HepG2 (cell line): ENCODE results near the gene STK39. TPM values are rescaled to one million over a fixed set of nuclear protein-coding genes. Genes with fewer than 3 reads are reported as not detected.

Source experiments
- ATAC-seq: fragments of 200-7000 bp; cut with Tn5 transposase; 3 replicates; pipeline ENCODE4 v1.9.1; 2020; ENCODE audit warnings: mild to moderate bottlenecking, moderate library complexity
- BruUV-seq: library from RNA; stranded (reverse); fragments of 400-500 nt; replicated peaks from 2 replicates; lab custom pipeline; 2021; lab: Mats Ljungman, UMichigan
- CTCF ChIA-PET: fragments of 300-600 bp; formaldehyde crosslinking; extraction: SDS; loops from one replicate; lab custom pipeline; 2021; ENCODE audit warnings: low total read pairs, inconsistent platforms, low intra/inter-chr PET ratio; lab: Yijun Ruan, JAX
- POLR2A ChIA-PET: fragments of 350-600 bp; sonication (Branson Sonifier 250); formaldehyde crosslinking; loops from one replicate; lab custom pipeline; 2020; ENCODE audit warnings: antibody characterized with exemption, inconsistent platforms; lab: Yijun Ruan, JAX
- DNase-seq: peaks from one replicate; pipeline ENCODE4 v3.0.0-alpha.2; 2015; ENCODE audit warnings: low spot score
- FAIRE-seq: peaks from 3 replicates; lab custom pipeline; 2011; peaks lifted over from hg19 to GRCh38; lab: Jason Lieb, UNC
- H2AFZ ChIP-seq: one replicate; pipeline ENCODE4 v1.6.1; 2011; ENCODE audit warnings: low read length, inconsistent platforms
- H3K27ac ChIP-seq: fragments of 300-600 bp; 3 replicates; pipeline ENCODE4 v1.8.0; 2011; ENCODE audit warnings: mixed run types, mild to moderate bottlenecking, mixed read lengths, low read length, inconsistent platforms; ENCODE audit not compliant: insufficient read depth; ENCODE audit errors: extremely low read length
- H3K27me3 ChIP-seq, 2 experiments: fragments of 200-600 bp in 1 of 2; 2 replicates in 1 of 2; 3 replicates in 1 of 2; pipeline versions ENCODE4 v1.6.0 to v1.8.0; 2011; ENCODE audit warnings: low read length in 2 of 2, mild to moderate bottlenecking in 2 of 2, moderate library complexity in 2 of 2, inconsistent platforms in 1 of 2; ENCODE audit not compliant: insufficient read depth in 2 of 2, control insufficient read depth in 1 of 2
- H3K36me3 ChIP-seq, 2 experiments: fragments of 200-600 bp in 1 of 2; replicated peaks in 1 of 2; 2 replicates in 1 of 2; 3 replicates in 1 of 2; pipeline versions ENCODE4 v1.5.1 to v1.8.0; 2011; ENCODE audit warnings: low read length in 2 of 2, inconsistent platforms in 1 of 2; ENCODE audit not compliant: insufficient read depth in 2 of 2, control insufficient read depth in 1 of 2
- H3K4me1 ChIP-seq: 2 replicates; pipeline ENCODE4 v1.5.1; 2012; ENCODE audit warnings: low read length, inconsistent platforms; ENCODE audit not compliant: insufficient read depth
- H3K4me2 ChIP-seq: 2 replicates; pipeline ENCODE4 v1.6.0; 2011; ENCODE audit warnings: low read depth, low read length, inconsistent platforms
- H3K4me3 ChIP-seq, 3 experiments: fragments of 200-600 bp in 1 of 3; sonication (generic), shearing (Covaris generic) in 1 of 3; replicated peaks in 1 of 3; 2 replicates each; pipeline ENCODE4 v1.5.1; 2011 to 2016; ENCODE audit warnings: low read length in 3 of 3, inconsistent platforms in 2 of 3, low read depth in 2 of 3, mild to moderate bottlenecking in 2 of 3, control low read depth in 1 of 3, mixed read lengths in 1 of 3; ENCODE audit not compliant: insufficient read depth in 1 of 3
- H3K79me2 ChIP-seq: one replicate; pipeline ENCODE4 v1.6.1; 2011; ENCODE audit warnings: low read length, inconsistent platforms; ENCODE audit not compliant: insufficient read depth
- H3K9ac ChIP-seq: 2 replicates; pipeline ENCODE4 v1.6.0; 2011; ENCODE audit warnings: mild to moderate bottlenecking, low read depth, low read length, inconsistent platforms; ENCODE audit not compliant: insufficient read depth
- H3K9me3 ChIP-seq: 2 replicates; pipeline ENCODE4 v1.5.1; 2012; ENCODE audit warnings: mild to moderate bottlenecking, low read length
- H4K20me1 ChIP-seq: 2 replicates; pipeline ENCODE4 v1.6.0; 2011; ENCODE audit warnings: inconsistent platforms, mild to moderate bottlenecking, low read length, moderate library complexity; ENCODE audit not compliant: insufficient read depth
- AKNA ChIP-seq: sonication (generic); formaldehyde crosslinking; IDR thresholded peaks from 2 replicates; pipeline ENCODE4 v1.4.0; 2020; ENCODE audit warnings: missing genetic modification reagents, borderline replicate concordance
- IRF1 ChIP-seq: sonication (generic); formaldehyde crosslinking; IDR thresholded peaks from 2 replicates; pipeline ENCODE4 v1.4.0; 2020; ENCODE audit warnings: low read depth, mild to moderate bottlenecking, missing genetic modification reagents
- NFAT5 ChIP-seq: sonication (generic); formaldehyde crosslinking; IDR thresholded peaks from 2 replicates; pipeline ENCODE4 v1.4.0; 2020; ENCODE audit warnings: missing genetic modification reagents
- NRL ChIP-seq: sonication (generic); formaldehyde crosslinking; IDR thresholded peaks from 2 replicates; pipeline ENCODE4 v1.5.0; 2020; ENCODE audit warnings: missing genetic modification reagents, mild to moderate bottlenecking, moderate library complexity, borderline replicate concordance
- RFX5 ChIP-seq: IDR thresholded peaks from 2 replicates; pipeline ENCODE4 v1.6.1; 2011; ENCODE audit warnings: low read depth, low read length, improper control_type of control experiment
- SETDB1 ChIP-seq: sonication (generic); formaldehyde crosslinking; IDR thresholded peaks from 2 replicates; pipeline ENCODE4 v1.5.1; 2020; ENCODE audit warnings: missing genetic modification reagents, mild to moderate bottlenecking, borderline replicate concordance
- ZNF329 ChIP-seq: sonication (generic); formaldehyde crosslinking; IDR thresholded peaks from 2 replicates; pipeline ENCODE4 v1.9.0; 2021; ENCODE audit warnings: low read depth, mild to moderate bottlenecking, missing genetic modification reagents
- ZNF350 ChIP-seq: sonication (generic); formaldehyde crosslinking; IDR thresholded peaks from 2 replicates; pipeline ENCODE4 v1.4.0; 2020; ENCODE audit warnings: mild to moderate bottlenecking, low read depth, missing genetic modification reagents, borderline replicate concordance
- ZNF607 ChIP-seq: sonication (generic); formaldehyde crosslinking; IDR thresholded peaks from 2 replicates; pipeline ENCODE4 v1.5.1; 2020; ENCODE audit warnings: missing genetic modification reagents, mild to moderate bottlenecking, borderline replicate concordance
- ZNF670 ChIP-seq: sonication (generic); formaldehyde crosslinking; IDR thresholded peaks from 2 replicates; pipeline ENCODE4 v1.8.0; 2022; ENCODE audit warnings: mild to moderate bottlenecking, missing genetic modification reagents, borderline replicate concordance
- ZNF784 ChIP-seq: sonication (generic); formaldehyde crosslinking; IDR thresholded peaks from 2 replicates; pipeline ENCODE4 v1.5.1; 2020; ENCODE audit warnings: missing genetic modification reagents, mild to moderate bottlenecking, borderline replicate concordance
- WGBS: methylation state at CpG from one replicate; pipeline ENCODE4 v1.1.6; 2017; ENCODE audit warnings: low lambda C conversion rate; 5-methylcytosine and 5-hydroxymethylcytosine counted together
- in situ Hi-C: cut with HindIII; loops from 2 replicates; pipeline ENCODE4 v1.10.0; 2017; ENCODE audit warnings: low pct_unique_long_range_greater_than_20kb; ENCODE audit not compliant: extremely low pct_ligation_motif_present
- intact Hi-C: fragments of 100-400 bp; cut with micrococcal nuclease; formaldehyde crosslinking; loops from one replicate; pipeline ENCODE4 v1.10.0; 2022; ENCODE audit not compliant: unreplicated experiment
- polyA plus RNA-seq, 8 experiments: library from polyadenylated mRNA; depleted of rRNA in 3 of 8; stranded (reverse) in 7 of 8; unstranded in 1 of 8; fragments of >200 nt; fragmentation: Illumina TruSeq in 4 of 8; extraction: Trizol in 4 of 8; gene quantifications; 2 replicates each; pipeline versions ENCODE4 v1.2.1 to v1.2.3, GENCODE V29; 2011 to 2016; ENCODE audit warnings: low read depth in 4 of 8, missing spikeins in 1 of 8, mixed read lengths in 1 of 8; ENCODE audit not compliant: insufficient read depth in 1 of 8
- total RNA-seq, 5 experiments: library from RNA; depleted of rRNA; stranded (reverse); fragments of >200 nt; fragmentation: Illumina TruSeq; extraction: Trizol; gene quantifications; 2 replicates each; pipeline ENCODE4 v1.2.3, GENCODE V29; 2016; ENCODE audit warnings: low read depth in 1 of 5

The STK39 gene
- total and polyA plus RNA-seq, 2 of the 13 experiments (the other 11 are each of a cell fraction or from before 2014, with no cell fraction given) = 27.3 to 38.4 TPM

GRCh38 chr2:168091986-168092385 is 155.4 kb downstream of the STK39 start:
- FAIRE-seq = no peak
- H3K79me2 ChIP-seq = no peaks in the 10 kb centered on the region
- no peak for DNase-seq
- no peak overlapping the region for H3K4me3 ChIP-seq
- H3K9me3 ChIP-seq = no peaks in the 10 kb centered on the region
- H2AFZ ChIP-seq = no peak overlapping the region
- ChIA-PET POLR2A (no interaction called here), CTCF (no interaction called here)
- peaks cover 2 to 16% of the 10 kb centered on the region in 2 experiments; a peak in 4 of 5 replicates for H3K36me3 ChIP-seq
- in situ Hi-C loops (no loop called here), intact Hi-C loops (no loop called here)
- no peaks in the 10 kb centered on the region for H3K4me1 ChIP-seq
- no peak overlapping the region for H3K27ac ChIP-seq
- H3K4me2 ChIP-seq = no peak overlapping the region
- no peaks in the 10 kb centered on the region for H4K20me1 ChIP-seq
- H3K9ac ChIP-seq = no peak overlapping the region
- WGBS = 96% methylated on average over 2 of the region's 2 CpGs
- no peaks in the 10 kb centered on the region for H3K27me3 ChIP-seq
- no TSS peak for BruUV-seq
- no peak for ATAC-seq
- TF ChIP-seq ZNF607 = no peak
- no peak for TF ChIP-seq AKNA (CRISPR knock-in tag)
- no peak for TF ChIP-seq ZNF350 (CRISPR knock-in tag)
- TF ChIP-seq NRL = no peak
- TF ChIP-seq ZNF329 (CRISPR knock-in tag) = no peak
- no peak for TF ChIP-seq RFX5
- TF ChIP-seq ZNF670 = no peak
- TF ChIP-seq ZNF784 (CRISPR knock-in tag) = no peak
- no peak for TF ChIP-seq SETDB1 (CRISPR knock-in tag)
- TF ChIP-seq IRF1 = no peak
- TF ChIP-seq NFAT5 (CRISPR knock-in tag) = no peak
